ENCODE data around the gene PRPF4.

PRPF4 gene

DNA sequence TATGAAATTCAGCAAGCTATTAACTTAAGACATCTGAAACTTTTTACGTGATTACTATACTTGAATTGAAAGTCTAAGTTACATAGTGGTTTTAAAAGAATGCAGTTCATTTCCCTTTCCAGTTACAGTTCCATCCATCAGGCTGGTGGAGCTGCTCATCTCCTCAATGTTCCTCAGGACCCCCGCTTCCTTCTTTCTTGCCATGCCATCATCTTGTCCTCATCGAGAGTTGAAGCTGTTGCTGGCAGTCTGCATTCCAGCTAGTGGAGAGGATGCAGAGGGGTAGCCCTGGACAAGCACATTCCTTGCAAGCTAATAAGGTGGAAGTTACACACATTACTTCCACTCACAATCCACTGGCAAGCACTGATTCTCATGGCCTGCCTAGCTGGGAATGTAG is 36.5 kb downstream of the PRPF4 start:
- DNase-seq (ENCODE audit: low read depth in 2 of 2) = no peak

DNA sequence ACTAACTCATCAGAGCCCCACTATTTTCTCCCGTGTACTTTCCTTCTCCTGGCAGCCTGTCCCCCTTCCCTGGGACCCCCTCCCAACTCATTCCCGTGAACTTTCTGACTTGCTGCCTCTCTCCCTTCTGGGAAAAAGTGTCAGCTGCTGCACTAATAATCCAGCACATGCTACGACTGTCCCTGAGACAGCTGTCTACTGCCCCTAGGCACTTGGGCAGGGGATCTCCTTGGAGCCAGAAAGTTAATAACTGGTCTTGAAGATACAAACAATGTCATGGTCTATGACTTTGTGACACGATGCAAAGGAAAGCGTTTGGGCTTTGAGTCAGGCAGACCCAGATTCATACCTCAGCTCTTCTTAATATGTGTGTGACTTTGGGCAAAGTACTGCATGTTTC is 37.8 kb downstream of the PRPF4 start:
- no peak for DNase-seq (ENCODE audit: low read depth in 2 of 2)

DNA sequence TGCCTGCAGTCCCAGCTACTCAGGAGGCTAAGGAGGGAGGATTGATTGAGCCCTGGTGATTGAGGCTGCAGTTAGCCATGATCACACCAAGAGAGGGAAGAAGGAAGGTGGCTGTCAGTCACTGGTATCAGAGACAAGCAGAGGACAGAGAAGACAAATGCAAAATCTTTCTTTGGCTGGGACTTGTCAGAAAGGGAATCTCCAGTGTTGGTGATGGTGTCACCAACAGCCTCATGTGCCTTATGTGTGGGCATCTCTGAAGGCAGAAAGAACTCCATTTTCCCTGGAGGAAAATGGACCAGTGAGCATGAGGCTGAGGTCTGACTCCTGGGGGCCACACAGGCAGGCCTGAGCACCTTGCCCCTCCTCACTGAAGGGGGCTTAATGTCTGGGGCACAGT is 39.8 kb downstream of the PRPF4 start:
- no peak for DNase-seq (ENCODE audit: low read depth in 2 of 2)

DNA sequence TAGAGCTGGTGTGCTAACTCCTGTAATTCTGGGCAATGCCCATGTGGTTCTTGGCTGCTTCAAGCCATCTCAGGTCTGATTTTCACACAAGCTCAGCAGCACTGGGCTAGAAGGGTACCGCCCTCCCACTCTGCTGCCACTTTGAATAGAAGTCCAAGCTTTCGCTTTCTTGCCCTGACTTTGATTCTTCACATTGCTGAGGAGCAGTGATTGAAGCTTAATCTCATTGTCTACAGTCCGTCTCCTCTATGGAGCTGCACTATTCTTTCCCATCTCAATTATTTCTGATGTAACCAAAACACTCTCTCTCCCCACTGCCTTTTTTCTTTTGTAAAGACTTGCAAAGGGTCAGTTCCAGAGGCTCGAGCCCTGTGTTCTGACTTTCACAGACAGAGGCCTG is 40.6 kb downstream of the PRPF4 start:
- no peak for DNase-seq (ENCODE audit: low read depth in 2 of 2)

DNA sequence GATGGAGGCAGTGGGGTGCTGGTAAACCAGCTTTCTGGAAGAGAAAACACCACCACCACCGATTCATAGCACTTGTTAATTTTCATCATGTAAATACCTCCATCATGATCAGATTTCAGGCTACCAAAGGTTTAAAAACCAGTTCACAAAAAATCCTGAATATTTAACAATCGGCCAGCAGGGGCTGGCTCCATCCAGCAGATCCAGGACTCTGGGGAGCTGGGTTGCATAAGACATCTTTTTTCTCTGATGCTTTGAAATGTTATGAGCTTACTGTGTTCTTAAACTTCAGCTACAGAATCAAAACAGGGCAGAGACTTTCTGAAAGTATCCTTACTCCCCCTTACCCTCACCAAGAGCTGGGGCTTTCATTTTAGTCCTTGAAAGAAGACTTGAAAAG is 42.3 kb downstream of the PRPF4 start:
- no peak for DNase-seq (ENCODE audit: low read depth in 2 of 2)

DNA sequence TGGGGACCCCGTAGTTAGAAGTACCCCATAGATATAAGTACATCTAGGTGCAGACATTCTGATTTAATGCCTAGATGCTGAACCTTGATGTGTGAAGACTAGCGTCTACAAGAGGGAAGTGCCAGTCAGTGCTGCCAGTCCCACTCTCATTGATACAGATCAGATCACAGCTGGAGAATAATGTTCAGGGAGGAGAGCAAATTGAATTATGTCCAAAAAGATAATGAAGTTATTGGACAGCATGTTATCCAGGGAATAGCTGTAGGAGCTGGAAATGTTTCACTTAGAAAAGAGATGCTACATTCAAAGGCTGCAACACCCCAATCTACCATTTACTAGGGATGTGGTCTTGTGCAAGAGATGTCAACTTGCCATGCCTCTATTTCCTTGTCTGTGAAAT is 43.6 kb downstream of the PRPF4 start:
- DNase-seq (ENCODE audit: low read depth in 2 of 2) = no peak

DNA sequence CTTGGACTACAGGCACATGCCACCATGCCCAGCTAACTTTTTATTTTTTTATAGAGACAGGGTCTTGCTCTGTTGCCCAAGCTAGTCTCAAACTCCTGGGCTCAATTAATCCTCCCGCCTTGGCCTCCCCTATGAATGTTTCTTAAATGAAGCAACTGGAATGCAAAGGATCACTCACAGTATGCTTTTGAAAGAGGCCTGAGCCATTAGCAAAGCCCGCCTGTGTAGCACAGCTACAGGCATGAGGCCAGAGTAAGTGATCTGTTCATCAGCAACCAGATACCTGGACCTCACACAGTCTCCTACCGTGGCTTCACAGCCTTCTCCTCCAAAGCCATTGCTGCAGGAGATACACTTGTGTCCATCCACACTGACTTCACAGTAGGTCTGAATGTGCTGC is 44.6 kb downstream of the PRPF4 start:
- DNase-seq (ENCODE audit: low read depth in 2 of 2) = no peak

DNA sequence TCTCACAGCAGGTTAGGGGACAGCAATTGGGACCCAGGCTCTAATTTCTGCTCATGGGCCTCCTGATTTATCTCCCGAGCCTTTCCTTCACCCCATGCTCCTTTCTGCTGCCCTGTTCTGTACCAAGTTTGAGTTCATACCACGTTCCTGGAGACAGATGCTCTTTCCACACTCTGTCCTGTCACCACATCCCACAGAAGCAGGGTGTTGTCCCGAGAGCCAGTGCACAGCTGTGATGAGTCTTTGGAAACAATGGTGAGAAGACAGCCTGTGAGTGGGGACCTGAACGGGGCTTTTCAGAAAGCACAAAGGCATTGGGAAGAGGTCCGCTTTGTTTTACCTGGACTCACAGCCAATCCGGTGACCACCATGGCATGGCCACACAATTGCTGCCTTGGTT is 47.2 kb downstream of the PRPF4 start:
- DNase-seq (ENCODE audit: low read depth in 2 of 2) = no peak

DNA sequence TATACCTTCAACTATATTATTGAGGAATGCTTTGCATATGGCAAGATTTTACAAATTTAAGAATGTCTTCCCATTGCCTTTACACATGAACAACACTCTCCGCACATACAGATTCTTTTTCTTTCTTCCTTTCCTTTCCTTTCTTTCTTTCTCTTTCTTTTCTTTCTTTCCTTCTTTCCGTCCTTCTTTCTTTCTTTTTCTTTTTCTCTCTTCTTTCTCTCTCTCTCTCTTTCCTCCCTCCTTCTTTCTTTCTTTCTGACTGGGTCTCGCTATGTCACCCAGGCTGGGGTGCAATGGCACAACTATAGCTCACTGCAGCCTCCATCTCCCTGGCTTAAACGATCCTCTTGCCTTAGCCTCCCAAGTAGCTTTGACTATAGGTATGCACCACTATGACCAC is 50.8 kb downstream of the PRPF4 start:
- no peak for DNase-seq (ENCODE audit: low read depth in 2 of 2)

DNA sequence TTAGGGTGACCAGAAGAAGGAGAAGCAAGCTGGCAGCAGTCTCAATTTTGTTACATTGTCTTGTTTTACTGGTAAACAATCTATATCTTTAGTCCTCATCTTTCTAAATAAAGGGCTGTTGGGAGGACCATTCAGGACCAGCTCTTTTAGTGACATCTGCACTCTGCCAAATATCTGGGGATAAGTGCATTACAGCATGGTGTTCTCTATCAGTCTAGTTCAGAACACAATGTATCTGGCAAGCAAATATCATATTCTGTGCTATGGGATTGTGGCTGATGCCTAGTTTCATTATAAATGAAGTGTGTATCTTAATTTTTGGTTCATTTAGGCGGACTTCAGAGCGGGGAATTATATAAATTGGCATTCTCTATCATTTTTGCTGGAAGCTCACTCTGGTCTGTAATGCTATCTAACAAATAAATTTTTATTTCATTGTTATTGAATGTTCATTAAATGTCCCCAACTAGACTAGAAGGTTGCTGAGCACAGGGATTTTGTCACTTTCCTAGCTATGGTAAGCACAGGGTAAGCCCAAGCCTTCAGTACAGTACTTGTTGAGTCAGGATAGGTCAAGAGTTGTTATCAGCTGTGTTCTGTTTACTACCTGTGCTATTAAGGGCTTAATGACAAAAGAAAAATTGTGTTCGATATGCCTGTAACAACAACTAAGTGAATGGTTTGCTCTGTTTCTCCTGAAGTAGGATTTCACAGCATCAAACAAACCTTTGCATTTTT is 52.8 kb downstream of the PRPF4 start:
- no peak for DNase-seq (ENCODE audit: low read depth in 2 of 2)

DNA sequence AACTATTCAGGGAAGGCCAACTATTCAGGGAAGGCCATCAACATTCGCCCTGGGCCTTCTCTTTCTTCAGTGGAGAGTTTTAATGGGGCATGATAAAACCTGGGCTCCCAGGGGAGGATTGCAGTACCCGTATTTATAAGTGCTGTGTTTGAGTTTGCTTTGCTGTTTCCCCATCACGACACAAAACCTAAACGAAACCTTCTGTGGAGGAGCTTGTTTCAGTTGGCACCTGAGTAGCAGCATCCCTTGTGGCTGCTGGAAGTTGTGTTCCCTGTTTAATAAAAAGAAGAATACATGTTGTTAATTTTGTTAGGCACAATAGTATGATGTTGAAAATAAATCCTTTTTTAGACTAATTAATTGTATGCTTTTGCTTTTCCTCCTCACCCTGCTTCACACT is 56.3 kb downstream of the PRPF4 start:
- DNase-seq (ENCODE audit: low read depth in 2 of 2) = no peak

DNA sequence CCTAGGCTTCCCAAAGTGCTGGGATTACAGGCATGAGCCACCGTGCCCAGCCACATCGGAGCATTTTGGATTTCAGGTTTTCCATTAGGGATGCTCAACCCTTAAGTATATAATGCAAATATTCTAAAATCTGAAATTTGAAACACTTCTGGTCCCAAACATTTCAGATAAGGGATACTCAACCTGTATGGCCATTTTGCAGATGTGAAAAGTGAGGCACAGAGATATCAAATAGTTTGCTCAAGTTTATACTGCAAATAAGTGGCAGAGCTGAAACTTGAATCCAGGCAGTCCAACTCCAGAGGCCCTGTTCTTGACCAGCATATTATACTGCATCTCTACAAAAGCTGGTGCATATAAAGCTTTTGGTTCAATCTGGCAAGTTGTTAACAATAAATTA is 62.3 kb downstream of the PRPF4 start:
- no peak for DNase-seq (ENCODE audit: low read depth in 2 of 2)

DNA sequence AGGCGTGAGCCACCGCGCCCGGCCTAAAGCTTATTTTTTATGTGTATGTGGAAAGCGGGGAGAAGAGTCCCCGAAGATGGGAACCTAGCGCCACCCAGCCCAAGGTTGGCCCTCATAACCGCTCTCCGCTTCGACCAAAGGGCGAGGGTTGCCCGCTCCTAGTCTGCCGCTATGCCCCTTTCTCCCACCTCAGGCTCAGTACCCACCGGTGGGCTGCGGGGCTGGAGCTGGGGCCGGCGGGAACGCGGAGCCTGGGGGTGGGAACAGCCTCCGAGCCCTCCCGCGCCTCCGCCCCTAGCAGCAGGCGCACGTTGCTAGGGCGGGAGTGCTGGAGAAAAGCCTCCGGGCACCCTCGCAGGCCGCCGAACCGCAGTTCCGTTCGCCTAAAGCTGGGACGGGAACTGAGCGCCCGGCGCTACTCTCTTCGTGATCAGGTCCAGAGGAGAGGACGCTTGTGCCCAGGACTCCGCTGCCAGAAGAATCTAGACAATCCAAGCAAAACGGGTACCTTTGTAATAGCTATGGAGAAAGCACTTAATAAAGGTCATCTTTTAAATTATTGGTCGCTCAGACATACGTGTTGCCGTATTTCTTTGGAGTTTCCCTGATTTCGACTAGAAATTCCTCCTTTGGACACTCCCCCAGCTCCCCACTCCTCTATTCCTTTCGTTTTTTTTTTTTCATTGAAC is 64.7 kb downstream of the PRPF4 start, which contains the start of gene WDR31:
Gene WDR31, minus strand, starts transcription at position 265 of the 689 bp plus-strand sequence. CDS start 8,253 bp downstream, outside the sequence.
- DNase-seq (ENCODE audit: low read depth in 2 of 2) = peak; percentile 62 to 64

DNA sequence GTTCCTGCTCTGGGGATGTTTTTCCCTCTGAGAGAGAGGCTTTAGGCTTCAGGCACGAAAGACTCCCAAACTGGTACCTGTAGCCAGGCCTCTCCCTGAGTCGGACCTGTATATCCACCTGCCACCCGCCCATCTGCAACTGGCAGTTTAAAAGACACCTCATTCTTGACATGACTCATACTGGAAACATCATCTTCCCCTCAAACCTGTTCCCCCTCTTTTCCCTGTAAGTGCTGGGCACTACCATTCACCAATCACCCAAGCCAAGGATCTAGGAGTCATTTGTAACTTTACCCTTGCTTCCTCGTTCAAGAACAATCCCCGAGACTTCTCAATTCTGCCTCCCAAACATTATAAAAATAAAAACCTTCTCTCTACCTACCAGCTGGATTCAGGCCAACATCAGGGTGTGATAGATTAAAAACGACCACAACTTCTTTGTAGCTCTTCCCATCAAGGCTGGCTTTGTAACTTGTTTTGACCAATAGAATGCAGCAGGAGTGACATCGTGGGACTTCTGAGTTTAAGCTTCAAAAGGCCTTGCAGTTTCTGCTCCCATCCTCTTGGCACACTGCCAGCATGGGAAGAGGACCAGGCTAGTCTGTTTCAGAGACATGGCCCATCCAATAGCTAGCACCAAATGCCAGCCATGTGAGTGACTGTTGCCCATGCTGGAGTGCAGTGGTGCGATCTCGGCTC is 66.4 kb downstream of the PRPF4 start:
- DNase-seq (ENCODE audit: low read depth in 2 of 2) = no peak
